ENCODE data around the gene WNT8B. TPM values are rescaled to one million over a fixed set of nuclear protein-coding genes. Genes with fewer than 3 reads are reported as not detected.
A peak's percentile ranks its signal among the peaks of the same experiment; 100 is the strongest.

WNT8B gene
- total RNA-seq, 1 donor from 2014 or later, result not detected

DNA sequence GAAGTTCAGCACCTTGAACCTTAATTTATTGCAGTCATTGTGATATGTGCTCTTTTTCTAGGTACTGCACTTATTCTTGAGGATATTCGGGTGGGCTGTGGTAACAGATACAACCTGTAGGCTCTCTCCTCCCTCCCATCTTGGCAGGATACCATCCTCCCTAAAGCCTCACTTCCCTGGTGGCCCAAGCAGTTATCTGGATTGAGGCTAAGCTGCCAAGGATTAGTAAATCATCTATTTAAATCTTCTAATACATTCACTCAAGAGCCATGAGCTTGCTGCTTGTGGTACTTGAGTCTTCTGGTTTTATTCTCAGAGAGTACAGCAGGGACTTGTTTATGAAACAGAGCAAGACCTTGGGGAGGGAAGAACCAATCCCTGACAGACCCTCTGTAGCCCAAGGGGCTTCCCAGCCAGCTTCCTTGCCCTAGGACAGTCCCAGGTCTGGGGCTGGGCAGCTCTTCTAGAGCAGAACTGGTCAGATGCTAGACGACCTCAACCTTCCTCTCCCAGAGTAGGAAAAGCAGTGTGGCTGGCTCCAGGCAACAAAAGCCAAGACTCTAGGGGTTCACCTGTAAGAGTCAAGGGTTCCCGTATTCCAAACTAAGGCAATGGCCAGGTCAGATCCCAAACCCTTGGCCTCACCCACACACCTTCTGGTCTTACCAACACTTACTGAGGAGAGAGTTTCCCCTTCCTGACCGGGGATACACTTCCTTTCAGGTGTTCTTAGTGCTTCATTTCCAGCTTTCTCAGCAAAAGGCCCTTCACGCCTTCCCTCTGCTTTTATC is 21.3 kb downstream of the WNT8B start:
- DNase-seq (ENCODE audit: low read depth), result no peak

GRCh38 chr10:100485366-100485765 is 22.6 kb downstream of the WNT8B start:
- no peak for DNase-seq (ENCODE audit: low read depth)

DNA sequence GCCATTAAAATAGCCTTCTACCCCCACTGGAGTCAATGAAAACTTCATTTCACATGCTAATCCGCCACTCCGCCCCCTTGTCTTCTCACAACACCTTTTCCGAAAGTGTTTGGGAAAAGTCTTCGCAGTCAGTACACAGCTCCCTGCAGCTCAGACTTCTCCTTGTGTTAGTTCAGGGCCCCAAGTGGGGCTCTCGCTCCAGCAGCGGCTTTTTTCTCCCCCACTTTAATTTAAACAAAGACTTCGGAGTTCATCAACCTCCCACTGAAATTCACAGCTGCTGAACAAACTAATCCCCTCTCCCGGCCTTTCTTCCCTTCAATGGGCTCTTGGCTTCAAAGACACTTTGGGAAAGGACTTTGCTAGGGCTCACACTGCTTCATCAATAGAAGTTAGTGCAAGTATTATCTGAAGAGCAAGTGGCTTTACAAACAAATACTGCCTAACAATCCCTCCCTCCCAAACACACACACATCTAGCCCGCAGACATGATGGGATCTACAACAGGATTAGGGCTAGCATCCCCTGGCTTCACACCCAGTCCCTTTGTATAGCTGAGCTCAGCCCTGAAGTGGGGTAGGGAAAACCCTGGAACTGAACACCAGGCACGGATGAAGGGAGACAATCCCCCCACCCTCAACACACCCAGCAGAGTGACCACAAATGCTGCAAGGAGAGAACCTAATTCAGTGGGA is 23.1 kb downstream of the WNT8B start:
- DNase-seq (ENCODE audit: low read depth), result no peak

- no peak for DNase-seq (ENCODE audit: low read depth)
Measured at GRCh38 chr10:100487529-100487928, 24.7 kb downstream of the WNT8B start.

GRCh38 chr10:100489396-100489795 is 26.6 kb downstream of the WNT8B start:
- DNase-seq (ENCODE audit: low read depth), result no peak

DNA sequence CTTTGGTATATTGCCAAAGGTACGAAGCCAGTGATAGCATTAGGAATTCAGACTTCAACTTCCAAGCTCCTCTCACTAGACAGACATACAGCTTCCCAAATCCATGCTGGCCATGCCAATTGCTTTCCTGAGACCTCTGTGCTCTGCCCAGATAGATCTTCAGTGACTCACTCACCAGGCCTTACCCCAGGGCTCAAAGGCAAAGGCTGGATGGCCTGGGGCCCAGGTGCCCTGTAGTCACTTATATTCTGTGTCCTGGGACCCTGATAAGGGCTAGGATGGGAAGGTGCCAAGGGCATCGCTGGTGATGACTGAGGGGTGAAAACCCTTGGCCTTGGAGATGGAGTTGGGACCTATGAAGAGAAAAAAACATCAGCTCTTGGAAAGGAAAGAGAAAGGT is 27.7 kb downstream of the WNT8B start:
- DNase-seq (ENCODE audit: low read depth), result no peak

GRCh38 chr10:100496567-100496966 is 33.8 kb downstream of the WNT8B start:
- no peak for DNase-seq (ENCODE audit: low read depth)

DNA sequence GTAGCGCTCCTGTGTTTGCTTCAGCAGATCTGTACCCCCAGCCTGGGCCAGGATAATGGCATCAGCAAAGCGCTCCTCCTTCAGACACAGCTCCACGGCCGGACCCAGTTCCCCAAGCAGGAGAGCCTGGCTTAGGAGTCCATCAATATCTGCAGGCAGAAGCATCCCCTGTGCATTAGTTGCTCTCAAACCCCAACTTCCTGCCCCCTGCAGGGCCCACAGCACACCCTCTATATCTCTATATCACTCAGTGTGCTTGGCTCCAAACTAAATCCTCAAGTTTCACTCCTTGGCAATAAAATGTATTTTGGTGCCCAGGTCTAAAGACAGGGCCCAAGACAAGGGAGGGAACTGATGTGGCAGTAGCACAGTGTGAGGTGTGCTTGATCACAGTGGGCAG is 35.2 kb downstream of the WNT8B start:
- no peak for DNase-seq (ENCODE audit: low read depth)

GRCh38 chr10:100501423-100501822 is 38.6 kb downstream of the WNT8B start:
- no peak for DNase-seq (ENCODE audit: low read depth)

DNA sequence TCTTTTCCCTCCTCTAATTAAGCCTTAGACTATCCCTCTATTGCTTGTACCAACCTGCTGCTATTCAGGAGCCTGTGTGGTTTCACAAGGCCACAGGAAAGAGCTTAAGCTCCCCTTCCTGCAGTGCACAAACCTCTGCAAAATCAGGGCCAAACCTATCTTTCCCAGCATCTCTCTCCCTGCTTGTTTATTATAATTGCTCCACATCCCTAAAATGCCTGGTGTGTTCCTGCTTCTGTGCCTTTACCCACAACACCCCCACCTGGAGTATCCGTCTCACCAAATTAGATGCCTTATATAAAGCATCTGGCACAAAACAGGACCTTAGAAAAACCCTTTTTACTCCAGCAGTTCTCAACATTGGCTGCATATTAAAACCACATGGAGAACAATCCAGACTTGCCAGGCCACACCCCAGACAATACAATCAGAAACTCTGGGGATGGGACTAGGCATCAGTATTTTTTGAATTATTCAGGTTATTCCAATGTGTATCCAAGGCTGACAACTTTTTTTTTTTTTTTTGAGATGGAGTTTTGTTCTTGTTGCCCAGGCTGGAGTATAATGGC is 40.2 kb downstream of the WNT8B start:
- no peak for DNase-seq (ENCODE audit: low read depth)

DNA sequence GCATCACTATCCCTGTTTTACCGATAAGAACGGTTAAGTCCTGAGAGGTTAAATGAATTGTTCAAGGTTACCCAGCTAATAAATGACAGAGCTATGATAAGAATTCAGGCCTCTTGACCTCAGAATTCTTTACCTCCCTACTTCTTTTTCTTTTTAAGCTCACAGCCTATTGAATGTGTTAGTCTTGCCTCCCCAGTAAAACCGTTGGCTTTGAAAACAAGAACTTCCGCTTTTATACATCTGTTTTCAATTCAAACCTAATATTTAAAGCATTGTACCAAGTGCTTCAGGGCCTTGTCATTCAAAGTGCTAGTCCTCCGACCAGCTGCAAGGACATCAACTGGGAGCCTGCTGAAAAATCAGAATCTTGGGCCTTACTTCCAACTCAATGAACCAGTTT is 41.3 kb downstream of the WNT8B start:
- DNase-seq (ENCODE audit: low read depth), result no peak

- DNase-seq (ENCODE audit: low read depth), result no peak
Measured at GRCh38 chr10:100505164-100505563, 42.4 kb downstream of the WNT8B start.

GRCh38 chr10:100506596-100507356 is 44.0 kb downstream of the WNT8B start:
- no peak for DNase-seq (ENCODE audit: low read depth)

GRCh38 chr10:100507357-100507732 is 44.5 kb downstream of the WNT8B start:
- DNase-seq (ENCODE audit: low read depth), result no peak

DNA sequence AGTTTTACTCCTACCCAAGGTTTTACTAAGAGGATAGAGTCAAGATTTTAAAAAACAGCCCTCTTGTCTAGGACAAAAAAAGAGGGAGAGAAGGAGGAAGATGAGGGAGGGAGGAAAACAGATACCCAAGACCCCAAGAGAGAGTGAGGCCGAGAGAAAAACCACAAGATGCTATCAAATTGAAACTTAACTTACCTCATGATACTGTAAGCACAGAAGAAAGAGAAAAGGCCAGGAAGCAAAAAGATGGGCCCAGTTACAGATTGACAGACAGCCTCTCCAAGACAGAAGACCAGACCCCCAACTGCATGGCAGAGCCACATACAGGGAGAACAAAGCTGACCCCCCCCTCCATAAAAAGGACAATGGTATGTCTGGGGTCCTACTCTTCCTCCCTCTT is 45.5 kb downstream of the WNT8B start:
- DNase-seq (ENCODE audit: low read depth), result no peak

- peak; percentile 57 for DNase-seq (ENCODE audit: low read depth)
Measured at GRCh38 chr10:100508691-100509150, 45.9 kb downstream of the WNT8B start.

DNA sequence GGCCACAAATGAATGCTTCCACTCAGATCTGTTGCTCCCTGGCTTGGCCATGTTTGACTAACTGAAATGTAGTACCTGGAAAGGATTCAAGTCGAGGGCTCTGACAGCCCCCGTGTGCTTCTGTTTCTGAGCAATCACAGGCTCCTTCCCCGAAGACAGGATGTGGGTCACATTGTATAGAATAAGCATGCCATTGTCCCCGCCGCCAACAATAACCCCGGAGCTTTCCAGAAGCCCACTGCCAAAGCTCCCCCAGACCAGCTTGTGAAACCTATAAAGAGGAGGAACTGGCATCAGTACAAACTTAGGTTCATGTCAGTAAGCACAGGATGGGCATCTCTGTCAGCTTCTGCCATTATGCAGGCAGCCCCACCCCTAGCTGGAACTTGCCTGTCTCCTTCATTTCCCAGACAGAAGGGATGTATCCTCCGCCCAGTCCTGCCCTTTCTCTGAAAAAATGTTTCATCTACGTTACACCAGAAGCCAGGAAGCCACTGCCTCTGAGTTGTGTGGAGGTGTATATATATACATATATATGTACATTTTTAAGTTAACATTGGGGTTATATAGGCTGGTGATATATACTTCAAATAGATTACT is 46.5 kb downstream of the WNT8B start:
- no peak for DNase-seq (ENCODE audit: low read depth)

DNA sequence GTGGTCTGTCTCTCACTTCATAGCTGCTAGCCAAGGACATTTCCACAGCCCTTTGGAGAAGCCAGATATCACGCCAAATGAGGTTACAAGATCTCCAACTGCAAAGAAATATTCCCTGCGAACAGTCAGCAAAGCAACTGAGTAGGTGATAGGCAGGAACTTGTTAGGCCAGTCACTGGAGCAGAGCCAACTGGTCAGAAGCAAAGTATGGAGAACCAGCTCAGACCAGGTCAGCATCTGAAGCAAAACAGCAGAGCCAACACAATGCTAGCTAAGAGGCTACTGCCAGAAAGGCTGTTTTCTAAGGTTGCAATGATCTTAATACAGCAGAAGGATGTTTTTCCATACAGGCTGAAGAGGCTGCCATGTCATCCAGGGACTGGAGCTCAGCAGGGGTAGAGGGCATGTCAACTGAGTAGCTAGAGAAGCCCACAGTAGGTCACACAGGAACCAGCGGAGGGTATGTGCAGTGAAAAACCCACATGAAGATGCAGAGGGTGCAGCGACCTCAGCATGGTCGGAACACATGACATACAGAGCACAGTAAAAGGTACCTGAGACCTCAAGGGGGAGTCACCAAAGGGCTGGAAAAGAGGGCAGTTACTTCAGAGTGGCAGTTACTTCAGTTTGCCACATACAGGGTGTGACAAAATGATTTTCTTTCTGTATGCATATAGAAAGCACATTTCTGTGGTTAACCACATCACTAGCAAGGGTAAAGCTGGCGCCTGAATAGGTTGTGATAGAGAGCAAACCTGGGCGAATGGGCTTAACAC is 47.9 kb downstream of the WNT8B start:
- DNase-seq (ENCODE audit: low read depth), result no peak

GRCh38 chr10:100515612-100516011 is 52.8 kb downstream of the WNT8B start:
- DNase-seq (ENCODE audit: low read depth), result no peak

- DNase-seq (ENCODE audit: low read depth), result peak; percentile 97
Measured at GRCh38 chr10:100516847-100517246, 54.0 kb downstream of the WNT8B start.

All from myocyte (in vitro differentiated cells).